Sigmoid colon (tissue), 4 donors: ENCODE measurements around the gene NCSTN.

Source experiments
- POLR2A ChIP-seq, 2 donors: fragments of 450-650 bp; IDR thresholded peaks; one replicate each; pipeline ENCODE4 v1.6.1; 2016; ENCODE audit warnings: antibody characterized with exemption in 2 of 2, mild to moderate bottlenecking in 2 of 2, moderate library complexity in 2 of 2
- POLR2AphosphoS5 ChIP-seq, 4 donors: sonication (generic); formaldehyde crosslinking; IDR thresholded peaks; one replicate each; pipeline ENCODE4 v1.6.1; 2017; ENCODE audit warnings: antibody characterized with exemption in 4 of 4
- TF ChIP-seq, protein P1 (sequence below), 4 experiments: fragments of 450-650 bp in 3 of 4; fragments of 200-600 bp in 1 of 4; IDR thresholded peaks; one replicate each; pipeline ENCODE4 v1.5.1; 2016 to 2019; ENCODE audit warnings: antibody characterized with exemption in 4 of 4, mild to moderate bottlenecking in 3 of 4, moderate library complexity in 2 of 4

DNA sequence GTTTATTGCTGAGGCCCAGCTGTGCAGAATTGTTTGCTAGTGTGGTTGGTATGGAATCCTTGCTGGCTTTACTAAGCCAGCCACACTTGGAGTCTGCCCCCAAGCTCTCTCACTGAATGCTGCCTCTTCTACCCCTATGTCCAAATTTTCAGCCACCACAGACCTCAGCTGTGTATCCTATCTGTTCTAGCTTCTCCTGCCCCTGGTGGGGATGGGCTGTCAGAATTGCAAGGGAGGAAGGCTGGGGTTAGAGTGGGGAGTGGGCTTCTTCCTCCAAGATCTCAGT, 28.1 kb downstream of the NCSTN start:
- TF ChIP-seq POLR2AphosphoS5 (IDR thresholded peaks at IDR 0.05) (no peak), POLR2A (IDR thresholded peaks at IDR 0.05) (no peak)
- TF ChIP-seq, protein P1, sequence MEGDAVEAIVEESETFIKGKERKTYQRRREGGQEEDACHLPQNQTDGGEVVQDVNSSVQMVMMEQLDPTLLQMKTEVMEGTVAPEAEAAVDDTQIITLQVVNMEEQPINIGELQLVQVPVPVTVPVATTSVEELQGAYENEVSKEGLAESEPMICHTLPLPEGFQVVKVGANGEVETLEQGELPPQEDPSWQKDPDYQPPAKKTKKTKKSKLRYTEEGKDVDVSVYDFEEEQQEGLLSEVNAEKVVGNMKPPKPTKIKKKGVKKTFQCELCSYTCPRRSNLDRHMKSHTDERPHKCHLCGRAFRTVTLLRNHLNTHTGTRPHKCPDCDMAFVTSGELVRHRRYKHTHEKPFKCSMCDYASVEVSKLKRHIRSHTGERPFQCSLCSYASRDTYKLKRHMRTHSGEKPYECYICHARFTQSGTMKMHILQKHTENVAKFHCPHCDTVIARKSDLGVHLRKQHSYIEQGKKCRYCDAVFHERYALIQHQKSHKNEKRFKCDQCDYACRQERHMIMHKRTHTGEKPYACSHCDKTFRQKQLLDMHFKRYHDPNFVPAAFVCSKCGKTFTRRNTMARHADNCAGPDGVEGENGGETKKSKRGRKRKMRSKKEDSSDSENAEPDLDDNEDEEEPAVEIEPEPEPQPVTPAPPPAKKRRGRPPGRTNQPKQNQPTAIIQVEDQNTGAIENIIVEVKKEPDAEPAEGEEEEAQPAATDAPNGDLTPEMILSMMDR (IDR thresholded peaks at IDR 0.05): no peak
